GM23248 (cell line): Measurements from ENCODE around the gene WDTC1.

Source experiments
- EZH2 ChIP-seq: fragments of 200-600 bp; sonication (generic); IDR thresholded peaks from 2 replicates; pipeline ENCODE4 v1.6.1; 2018; ENCODE audit warnings: antibody characterized with exemption, mild to moderate bottlenecking; ENCODE audit not compliant: insufficient read depth, poor library complexity, severe bottlenecking
- EZH2phosphoT487 ChIP-seq: fragments of 200-600 bp; sonication (generic); IDR thresholded peaks from 2 replicates; pipeline ENCODE4 v1.6.1; 2018; ENCODE audit warnings: antibody characterized with exemption, moderate library complexity, mild to moderate bottlenecking, low read depth; ENCODE audit not compliant: insufficient read depth

GRCh38 chr1:27342391-27342777, 108.0 kb downstream of the WDTC1 start:
- TF ChIP-seq EZH2 (no peak), EZH2phosphoT487 (no peak)
